H9 (cell line): ENCODE data around the gene HLA-G. TPM values are rescaled to one million over a fixed set of nuclear protein-coding genes. Genes with fewer than 3 reads are reported as not detected.
"Not testable (repeated sequence)": the region's sequence is repeated elsewhere in the genome, so short reads cannot be mapped to it uniquely, and the experiment has no call there.

Source experiments
- DNase-seq: peaks from one replicate; pipeline ENCODE4 v3.0.0-alpha.2; 2017
- H2AFZ ChIP-seq: one replicate; pipeline ENCODE4 v1.6.1; 2013; ENCODE audit warnings: mild to moderate bottlenecking, low read length, control low read depth, moderate library complexity
- H2AK5ac ChIP-seq: 2 replicates; pipeline ENCODE4 v1.6.1; 2013; ENCODE audit warnings: low read length, control low read depth, mixed read lengths; ENCODE audit not compliant: insufficient read length
- H2BK120ac ChIP-seq: one replicate; pipeline ENCODE4 v1.6.1; 2013; ENCODE audit warnings: low read depth, mild to moderate bottlenecking, low read length, control low read depth, inconsistent platforms; ENCODE audit not compliant: poor library complexity, severe bottlenecking
- H2BK12ac ChIP-seq: 2 replicates; pipeline ENCODE4 v1.6.1; 2013; ENCODE audit warnings: low read length, control low read depth, mixed read lengths, low read depth; ENCODE audit not compliant: insufficient read length
- H2BK15ac ChIP-seq: 2 replicates; pipeline ENCODE4 v1.6.1; 2013; ENCODE audit warnings: low read depth, low read length, control low read depth
- H2BK20ac ChIP-seq: one replicate; pipeline ENCODE4 v1.6.1; 2013; ENCODE audit warnings: low read depth, mild to moderate bottlenecking, low read length, control low read depth, inconsistent platforms; ENCODE audit not compliant: poor library complexity, severe bottlenecking
- H2BK5ac ChIP-seq: 2 replicates; pipeline ENCODE4 v1.6.1; 2013; ENCODE audit warnings: low read length, control low read depth, mixed read lengths; ENCODE audit not compliant: insufficient read length
- H3K14ac ChIP-seq: 2 replicates; pipeline ENCODE4 v1.6.1; 2013; ENCODE audit warnings: low read length, control low read depth; ENCODE audit not compliant: insufficient read depth
- H3K18ac ChIP-seq: 2 replicates; pipeline ENCODE4 v1.6.1; 2013; ENCODE audit warnings: low read depth, mild to moderate bottlenecking, mixed read lengths, low read length, control low read depth; ENCODE audit not compliant: insufficient read length
- H3K23ac ChIP-seq: 2 replicates; pipeline ENCODE4 v1.6.1; 2013; ENCODE audit warnings: low read length, control low read depth, mixed read lengths, low read depth; ENCODE audit not compliant: insufficient read length
- H3K23me2 ChIP-seq: 2 replicates; pipeline ENCODE4 v1.6.1; 2013; ENCODE audit warnings: low read depth, mild to moderate bottlenecking, mixed read lengths, low read length, control low read depth; ENCODE audit not compliant: insufficient read length, poor library complexity, severe bottlenecking
- H3K27ac ChIP-seq: 2 replicates; pipeline ENCODE4 v1.5.1; 2013; ENCODE audit warnings: low read length, control low read depth, mixed read lengths, low read depth; ENCODE audit not compliant: insufficient read length
- H3K27me3 ChIP-seq: 2 replicates; pipeline ENCODE4 v1.6.1; 2013; ENCODE audit warnings: low read length, control low read depth, inconsistent platforms; ENCODE audit not compliant: insufficient read depth
- H3K4ac ChIP-seq: 2 replicates; pipeline ENCODE4 v1.6.1; 2013; ENCODE audit warnings: low read depth, mild to moderate bottlenecking, control low read depth, inconsistent platforms, low read length, moderate library complexity
- H3K4me1 ChIP-seq: 2 replicates; pipeline ENCODE4 v1.6.1; 2013; ENCODE audit warnings: low read length, control low read depth, inconsistent platforms; ENCODE audit not compliant: insufficient read depth
- H3K4me2 ChIP-seq: 2 replicates; pipeline ENCODE4 v1.6.1; 2013; ENCODE audit warnings: low read length, control low read depth, mixed read lengths; ENCODE audit not compliant: insufficient read length, insufficient read depth
- H3K56ac ChIP-seq: 2 replicates; pipeline ENCODE4 v1.6.1; 2013; ENCODE audit warnings: low read depth, mild to moderate bottlenecking, mixed read lengths, low read length, control low read depth; ENCODE audit not compliant: insufficient read length
- H3K79me1 ChIP-seq: 2 replicates; pipeline ENCODE4 v1.6.1; 2013; ENCODE audit warnings: low read depth, mild to moderate bottlenecking, moderate library complexity, low read length, control low read depth, inconsistent platforms; ENCODE audit not compliant: insufficient read depth, poor library complexity, severe bottlenecking
- H3K79me2 ChIP-seq: 2 replicates; pipeline ENCODE4 v1.6.1; 2013; ENCODE audit warnings: low read length, control low read depth, inconsistent platforms; ENCODE audit not compliant: insufficient read depth
- H3K9ac ChIP-seq: 2 replicates; pipeline ENCODE4 v1.6.1; 2013; ENCODE audit warnings: low read length, control low read depth, mixed read lengths; ENCODE audit not compliant: insufficient read length; ENCODE audit errors: extremely low read depth
- H3K9me3 ChIP-seq: one replicate; pipeline ENCODE4 v1.6.1; 2013; ENCODE audit warnings: low read depth, low read length, inconsistent platforms; ENCODE audit not compliant: control insufficient read depth
- H3T11ph ChIP-seq: one replicate; pipeline ENCODE4 v1.6.1; 2013; ENCODE audit warnings: mild to moderate bottlenecking, low read length, control low read depth, inconsistent platforms
- H4K20me1 ChIP-seq: one replicate; pipeline ENCODE4 v1.6.1; 2013; ENCODE audit not compliant: control insufficient read depth, insufficient read length, insufficient read depth
- H4K5ac ChIP-seq: 2 replicates; pipeline ENCODE4 v1.6.1; 2013; ENCODE audit warnings: low read depth, mild to moderate bottlenecking, mixed read lengths, low read length, control low read depth; ENCODE audit not compliant: insufficient read length
- H4K8ac ChIP-seq: replicated peaks from 2 replicates; pipeline ENCODE4 v1.6.1; 2013; ENCODE audit warnings: low read length, control low read depth, mixed read lengths, low read depth; ENCODE audit not compliant: insufficient read length
- H4K91ac ChIP-seq: 2 replicates; pipeline ENCODE4 v1.6.1; 2013; ENCODE audit warnings: low read depth, mild to moderate bottlenecking, moderate library complexity, mixed read lengths, low read length, control low read depth; ENCODE audit not compliant: insufficient read length
- H3K27ac Mint-ChIP-seq, 3 experiments: 2 replicates in 2 of 3; 3 replicates in 1 of 3; pipeline ENCODE4 v1.8.0; 2020 to 2021; ENCODE audit warnings: mixed read lengths in 3 of 3, mild to moderate bottlenecking in 1 of 3, moderate library complexity in 1 of 3
- H3K27me3 Mint-ChIP-seq: 2 replicates; pipeline ENCODE4 v1.8.0; 2021; ENCODE audit warnings: low read depth, mild to moderate bottlenecking, moderate library complexity, mixed read lengths
- H3K36me3 Mint-ChIP-seq, 3 experiments: 2 replicates in 2 of 3; 3 replicates in 1 of 3; pipeline ENCODE4 v1.8.0; 2020 to 2021; ENCODE audit warnings: low read depth in 3 of 3, mixed read lengths in 3 of 3; ENCODE audit not compliant: insufficient read depth in 1 of 3
- H3K4me1 Mint-ChIP-seq, 2 experiments: 2 replicates each; pipeline ENCODE4 v1.8.0; 2020; ENCODE audit warnings: mixed read lengths in 2 of 2
- H3K4me3 Mint-ChIP-seq, 2 experiments: 2 replicates in 1 of 2; 3 replicates in 1 of 2; pipeline ENCODE4 v1.8.0; 2020 to 2021; ENCODE audit warnings: mild to moderate bottlenecking in 2 of 2, mixed read lengths in 2 of 2, moderate library complexity in 1 of 2
- H3K9me3 Mint-ChIP-seq, 2 experiments: 2 replicates in 1 of 2; 3 replicates in 1 of 2; pipeline ENCODE4 v1.8.0; 2020; ENCODE audit warnings: mild to moderate bottlenecking in 2 of 2, mixed read lengths in 2 of 2, moderate library complexity in 1 of 2
- CTCF ChIP-seq: fragments of 200-600 bp; sonication (generic); conservative IDR thresholded peaks from 3 replicates; pipeline ENCODE4 v1.8.0; 2021; ENCODE audit warnings: antibody characterized with exemption, mild to moderate bottlenecking
- WGBS: extraction: QIAGEN DNeasy Blood & Tissue Kit; methylation state at CpG from one replicate; pipeline ENCODE4 v1.1.7; 2013; ENCODE audit warnings: missing lambda C conversion rate, low lambda C conversion rate, mixed read lengths; ENCODE audit not compliant: insufficient read length; ENCODE audit errors: extremely low coverage; 5-methylcytosine and 5-hydroxymethylcytosine counted together
- total RNA-seq: library from RNA; stranded (reverse); gene quantifications from 2 replicates; pipeline ENCODE4 v1.2.1, GENCODE V29; 2021

The HLA-G gene
- total RNA-seq, 1 experiment from 2014 or later, result 2.7 TPM

- Histone ChIP-seq H2AFZ (no peak overlapping the region), H3K79me2 (no peaks in the 10 kb centered on the region), H3K14ac (no peak overlapping the region), H4K8ac (no peak overlapping the region), H3K4me1 (no peaks in the 10 kb centered on the region), H4K5ac (no peak overlapping the region), H3K23ac (no peak overlapping the region), H2AK5ac (no peak overlapping the region), H3K27ac (no peak overlapping the region), H2BK20ac (no peak overlapping the region), H3K23me2 (no peaks in the 10 kb centered on the region), H3K18ac (no peak overlapping the region), H2BK15ac (no peak overlapping the region), H3K9ac (no peak overlapping the region), H4K20me1 (no peaks in the 10 kb centered on the region), H3K4me2 (no peak overlapping the region), H3K4ac (no peak overlapping the region), H3K79me1 (no peaks in the 10 kb centered on the region), H2BK12ac (no peak overlapping the region), H3T11ph (no peak overlapping the region), H3K27me3 (no peaks in the 10 kb centered on the region), H2BK5ac (no peak overlapping the region), H4K91ac (no peak overlapping the region), H3K56ac (no peak overlapping the region), H3K9me3 (no peaks in the 10 kb centered on the region), H2BK120ac (no peak overlapping the region)
- no peak overlapping the region for H3K4me3 Mint-ChIP-seq
- no CpG with 5 or more reads among the region's 1 CpG for WGBS
- no peak overlapping the region for H3K27ac Mint-ChIP-seq
- H3K36me3 Mint-ChIP-seq, result peaks cover 0 to 6% (median 3%) of the 10 kb centered on the region in 3 experiments; a peak in 3 of 7 replicates
- peaks cover 27 to 33% of the 10 kb centered on the region in 2 experiments for H3K9me3 Mint-ChIP-seq
- no peak for DNase-seq
- no peaks in the 10 kb centered on the region for H3K4me1 Mint-ChIP-seq
- H3K27me3 Mint-ChIP-seq, result peaks cover 11% of the 10 kb centered on the region
- TF ChIP-seq CTCF, result no peak
These were observed 47.6 kb downstream of the HLA-G start for GRCh38 chr6:29875257-29875656.

GRCh38 chr6:29875734-29876133, 48.1 kb downstream of the HLA-G start:
- H3K4me3 Mint-ChIP-seq, H3K79me2 ChIP-seq, H4K8ac ChIP-seq, H2BK20ac ChIP-seq, H3K27ac ChIP-seq, H3K4me1 Mint-ChIP-seq, H3K27me3 ChIP-seq, H2BK15ac ChIP-seq, H2AK5ac ChIP-seq, H3K4me1 ChIP-seq, H3K4ac ChIP-seq, H3K23ac ChIP-seq, H3K4me2 ChIP-seq, H3K9ac ChIP-seq, H2BK120ac ChIP-seq, H3K79me1 ChIP-seq, H3K36me3 Mint-ChIP-seq, H2AFZ ChIP-seq, H4K20me1 ChIP-seq, H3T11ph ChIP-seq, H4K5ac ChIP-seq, H3K56ac ChIP-seq, H3K23me2 ChIP-seq, H3K9me3 ChIP-seq, H2BK12ac ChIP-seq, H2BK5ac ChIP-seq, H3K14ac ChIP-seq, H3K18ac ChIP-seq, DNase-seq, H4K91ac ChIP-seq, H3K27ac Mint-ChIP-seq: not testable (repeated sequence)
- peaks cover 29 to 36% of the 10 kb centered on the region in 2 experiments for H3K9me3 Mint-ChIP-seq
- no CpG with 5 or more reads among the region's 6 CpGs for WGBS
- H3K27me3 Mint-ChIP-seq, result peaks cover 11% of the 10 kb centered on the region
